OCI-LY7 (cell line): ENCODE results near the gene ATG2A.

ENCODE experiments used
- CTCF ChIP-seq: fragments of 200-600 bp; sonication (generic); conservative IDR thresholded peaks from 2 replicates; pipeline ENCODE4 v1.5.1; 2014; ENCODE audit warnings: mild to moderate bottlenecking, antibody characterized with exemption, low read length, moderate library complexity, mixed read lengths
- EZH2phosphoT487 ChIP-seq: fragments of 200-600 bp; sonication (generic); IDR thresholded peaks from 2 replicates; pipeline ENCODE4 v1.6.1; 2018; ENCODE audit warnings: low read depth, borderline replicate concordance, mild to moderate bottlenecking, mixed run types, antibody characterized with exemption, low read length, moderate library complexity, mixed read lengths

DNA sequence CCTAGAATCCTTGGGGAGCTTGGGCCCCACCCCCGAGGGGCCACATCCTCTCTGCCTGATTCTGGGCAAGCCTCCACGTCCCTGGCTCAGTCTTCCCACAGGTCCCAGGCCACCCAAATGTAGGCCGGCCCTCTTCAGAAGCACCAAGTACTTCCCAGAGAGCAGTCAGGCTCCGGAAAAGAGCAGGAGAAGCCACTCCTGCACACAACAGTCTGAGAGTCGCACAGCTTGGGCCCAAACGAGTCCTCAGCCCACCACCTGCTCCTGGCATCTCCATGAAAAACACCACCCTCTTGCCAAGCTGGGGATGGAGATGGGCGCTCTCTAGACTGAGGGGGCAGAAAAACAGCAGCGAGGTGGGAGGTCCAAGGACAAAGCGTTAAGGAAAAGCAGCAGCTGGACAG, 54.0 kb downstream of the ATG2A start:
- TF ChIP-seq CTCF (no peak), EZH2phosphoT487 (no peak)
